DND-41 (cell line): ENCODE data around the gene NFIA.

Experiments
- CTCF ChIP-seq: IDR thresholded peaks from 2 replicates; pipeline ENCODE4 v1.5.1; 2012; ENCODE audit warnings: borderline replicate concordance, low read length, moderate library complexity, mild to moderate bottlenecking; ENCODE audit not compliant: poor library complexity, severe bottlenecking; ENCODE audit errors: extremely low read depth
- EZH2 ChIP-seq: IDR thresholded peaks from 3 replicates; pipeline ENCODE4 v1.6.1; 2012; ENCODE audit warnings: borderline replicate concordance, low read depth, mild to moderate bottlenecking, moderate library complexity, low read length, inconsistent platforms; ENCODE audit not compliant: severe bottlenecking

- no peak for TF ChIP-seq CTCF
- no peak for TF ChIP-seq EZH2
Measured at GRCh38 chr1:61374156-61374555, 291.8 kb downstream of the NFIA start.
